ENCODE measurements around the gene USP12.

The USP12 gene

GRCh38 chr13:27065582-27065981 lies 106.0 kb downstream of the USP12 start:
- no peak for DNase-seq

GRCh38 chr13:27064252-27064995 lies 107.2 kb downstream of the USP12 start:
- DNase-seq, result no peak

- DNase-seq, result no peak
Measured at GRCh38 chr13:27057817-27058216, 113.8 kb downstream of the USP12 start.

- no peak for DNase-seq
Measured at GRCh38 chr13:27055526-27055925, 116.1 kb downstream of the USP12 start.

GRCh38 chr13:27054760-27055159 lies 116.9 kb downstream of the USP12 start:
- DNase-seq, result no peak

- no peak for DNase-seq
Measured at GRCh38 chr13:27053902-27054595, 117.6 kb downstream of the USP12 start.

GRCh38 chr13:27053210-27053884 lies 118.3 kb downstream of the USP12 start:
- no peak for DNase-seq

GRCh38 chr13:27052551-27053208 lies 118.9 kb downstream of the USP12 start:
- no peak for DNase-seq

- DNase-seq, result no peak
Measured at GRCh38 chr13:27047081-27047480, 124.5 kb downstream of the USP12 start.

GRCh38 chr13:27044837-27045570 lies 126.6 kb downstream of the USP12 start:
- no peak for DNase-seq

- DNase-seq, result no peak
Measured at GRCh38 chr13:27043013-27043412, 128.6 kb downstream of the USP12 start.

- no peak for DNase-seq
Measured at GRCh38 chr13:27041341-27041740, 130.3 kb downstream of the USP12 start.

- DNase-seq, result no peak
Measured at GRCh38 chr13:27040826-27041108, 130.8 kb downstream of the USP12 start.

GRCh38 chr13:27039171-27039701 lies 132.4 kb downstream of the USP12 start:
- DNase-seq, result no peak

GRCh38 chr13:27038323-27038722 lies 133.3 kb downstream of the USP12 start:
- no peak for DNase-seq

- no peak for DNase-seq
Measured at GRCh38 chr13:27037571-27037970, 134.0 kb downstream of the USP12 start.

- no peak for DNase-seq
Measured at GRCh38 chr13:27037171-27037570, 134.4 kb downstream of the USP12 start.

- DNase-seq, result no peak
Measured at GRCh38 chr13:27036236-27036981, 135.2 kb downstream of the USP12 start.

- DNase-seq, result no peak
Measured at GRCh38 chr13:27035892-27036235, 135.7 kb downstream of the USP12 start.

- DNase-seq, result no peak
Measured at GRCh38 chr13:27034678-27035111, 136.9 kb downstream of the USP12 start.

- no peak for DNase-seq
Measured at GRCh38 chr13:27028683-27029480, 142.7 kb downstream of the USP12 start.
